Upper lobe of left lung (tissue), 6 donors: ENCODE data around the gene NUDT2. TPM values are rescaled to one million over a fixed set of nuclear protein-coding genes. Genes with fewer than 3 reads are reported as not detected.

Source experiments
- ATAC-seq, 2 donors: fragments of 200-7000 bp; cut with Tn5 transposase; one replicate each; pipeline ENCODE4 v1.9.1; 2022; ENCODE audit warnings: mild to moderate bottlenecking in 2 of 2, moderate library complexity in 2 of 2; ENCODE audit not compliant: low FRiP score in 2 of 2
- DNase-seq, 2 donors: peaks; one replicate each; pipeline ENCODE4 v3.0.0-alpha.2; 2019 to 2020
- H3K27ac ChIP-seq, 4 donors: fragments of 200-600 bp; sonication (generic); one replicate each; pipeline ENCODE4 v1.5.1; 2016 to 2019
- H3K27me3 ChIP-seq, 4 donors: fragments of 200-600 bp; sonication (generic); one replicate each; pipeline ENCODE4 v1.5.1; 2017 to 2019
- H3K36me3 ChIP-seq, 4 donors: fragments of 200-600 bp; sonication (generic); one replicate each; pipeline ENCODE4 v1.5.1; 2016 to 2019
- H3K4me1 ChIP-seq, 4 donors: fragments of 200-600 bp; sonication (generic); one replicate each; pipeline ENCODE4 v1.5.1; 2018 to 2019
- H3K4me3 ChIP-seq, 4 donors: fragments of 200-600 bp; sonication (generic); one replicate each; pipeline ENCODE4 v1.5.1; 2017 to 2019; ENCODE audit warnings: mild to moderate bottlenecking in 2 of 4, moderate library complexity in 1 of 4
- H3K9me3 ChIP-seq, 4 donors: fragments of 200-600 bp; sonication (generic); one replicate each; pipeline ENCODE4 v1.5.1; 2018 to 2019
- EP300 ChIP-seq, 4 donors: sonication (generic); formaldehyde crosslinking; IDR thresholded peaks; one replicate each; pipeline ENCODE4 v1.5.1; 2017; ENCODE audit warnings: antibody characterized with exemption in 4 of 4, control low read depth in 2 of 4
- POLR2A ChIP-seq, 4 donors: fragments of 450-650 bp; IDR thresholded peaks; one replicate each; pipeline ENCODE4 v1.5.1; 2016 to 2017; ENCODE audit warnings: antibody characterized with exemption in 4 of 4, mild to moderate bottlenecking in 2 of 4
- POLR2AphosphoS5 ChIP-seq, 2 donors: sonication (generic); formaldehyde crosslinking; IDR thresholded peaks; one replicate each; pipeline ENCODE4 v1.5.1; 2017; ENCODE audit warnings: antibody characterized with exemption in 2 of 2
- WGBS, 2 donors: methylation state at CpG; one replicate each; pipeline ENCODE4 v1.1.5; 2017 to 2018; 5-methylcytosine and 5-hydroxymethylcytosine counted together
- total RNA-seq, 6 donors: library from RNA; depleted of rRNA in 4 of 6; stranded (reverse); fragments of >200 nt in 4 of 6; gene quantifications; one replicate each; pipeline versions ENCODE4 v1.1.0 to v1.2.1, GENCODE V29; 2016 to 2021
- TF ChIP-seq, protein P1 (sequence below), 6 experiments: fragments of 450-650 bp in 4 of 6; fragments of 200-600 bp in 2 of 6; sonication (generic) in 2 of 6; IDR thresholded peaks; one replicate each; pipeline ENCODE4 v1.5.1; 2016 to 2019; ENCODE audit warnings: antibody characterized with exemption in 6 of 6
- donor health status: DM: no; HTN: no; CAD: no; lungs with moderate emphysema.
- donor health status: DM: no; HTN: yes; CAD: no; lungs with severe emphysema.

NUDT2 gene
- total RNA-seq, 6 donors from 2014 or later: 4.2 to 17.8 (median 11.2) TPM

GRCh38 chr9:34380034-34380510 lies 50.7 kb downstream of the NUDT2 start:
- ATAC-seq: no peak
- Histone ChIP-seq H3K9me3 (no peaks in the 10 kb centered on the region), H3K27ac (peak overlapping the region in 1 of 4 donors; percentile 6), H3K27me3 (no peaks in the 10 kb centered on the region), H3K4me3 (peak overlapping the region in 3 of 4 donors; percentile 49 to 53 (median 50)), H3K4me1 (peaks cover 27 to 46% (median 37%) of the 10 kb centered on the region in 4 donors), H3K36me3 (no peaks in the 10 kb centered on the region)
- TF ChIP-seq POLR2A (IDR thresholded peaks at IDR 0.05): no peak
- peak in 1 of 2 donors; percentile 82 for DNase-seq
- WGBS, 2 donors: 34 to 44% methylated on average over 24 of the region's 24 CpGs

DNA sequence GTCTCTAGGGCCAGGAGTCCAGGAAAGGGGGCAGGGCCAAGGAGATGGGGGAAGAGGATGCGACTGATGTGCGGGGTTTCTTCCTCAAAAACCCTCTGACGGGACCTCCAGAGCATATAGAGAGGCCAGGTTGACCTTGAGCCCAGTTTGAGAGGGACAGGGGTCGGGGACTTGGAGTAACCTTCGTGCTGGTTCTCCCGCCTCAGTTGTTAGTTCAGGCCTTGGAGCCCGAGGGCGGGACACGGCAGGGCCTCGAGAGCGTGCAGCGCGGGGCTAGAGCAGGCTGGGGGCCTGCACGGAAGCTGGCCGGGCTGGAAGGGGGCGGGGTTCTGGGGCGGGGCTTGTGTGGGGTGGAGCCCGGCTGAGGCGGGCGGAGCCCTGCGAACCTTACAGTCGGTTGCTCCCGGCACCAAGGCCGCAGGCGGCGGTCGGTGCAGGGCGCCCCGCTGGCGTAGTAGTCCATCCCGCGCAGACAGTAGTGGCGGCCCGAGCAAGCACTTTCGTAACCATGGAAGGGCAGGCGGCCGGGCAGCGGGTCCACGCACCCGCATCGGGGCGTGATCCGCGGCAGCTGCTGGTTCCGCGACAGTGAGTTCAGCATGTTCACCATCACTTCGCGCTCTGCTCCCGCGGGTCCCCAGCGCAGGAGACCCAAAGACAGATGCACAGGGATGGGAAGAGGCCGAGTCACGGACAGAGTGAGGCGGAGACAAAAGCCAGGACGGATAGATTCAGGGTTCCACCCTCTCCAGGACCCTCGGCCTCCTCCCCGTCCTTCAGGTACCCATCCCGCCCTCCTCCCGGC lies 51.3 kb downstream of the NUDT2 start:
- no peaks in the 10 kb centered on the region for H3K36me3 ChIP-seq
- H3K27ac ChIP-seq: peak overlapping the region in 2 of 4 donors; percentile 22 to 62
- DNase-seq (peak; percentile 82 to 94), ATAC-seq (peak; percentile 80 to 88)
- peak overlapping the region; percentile 49 to 53 (median 51) for H3K4me3 ChIP-seq
- H3K27me3 ChIP-seq: no peaks in the 10 kb centered on the region
- TF ChIP-seq, protein P1, sequence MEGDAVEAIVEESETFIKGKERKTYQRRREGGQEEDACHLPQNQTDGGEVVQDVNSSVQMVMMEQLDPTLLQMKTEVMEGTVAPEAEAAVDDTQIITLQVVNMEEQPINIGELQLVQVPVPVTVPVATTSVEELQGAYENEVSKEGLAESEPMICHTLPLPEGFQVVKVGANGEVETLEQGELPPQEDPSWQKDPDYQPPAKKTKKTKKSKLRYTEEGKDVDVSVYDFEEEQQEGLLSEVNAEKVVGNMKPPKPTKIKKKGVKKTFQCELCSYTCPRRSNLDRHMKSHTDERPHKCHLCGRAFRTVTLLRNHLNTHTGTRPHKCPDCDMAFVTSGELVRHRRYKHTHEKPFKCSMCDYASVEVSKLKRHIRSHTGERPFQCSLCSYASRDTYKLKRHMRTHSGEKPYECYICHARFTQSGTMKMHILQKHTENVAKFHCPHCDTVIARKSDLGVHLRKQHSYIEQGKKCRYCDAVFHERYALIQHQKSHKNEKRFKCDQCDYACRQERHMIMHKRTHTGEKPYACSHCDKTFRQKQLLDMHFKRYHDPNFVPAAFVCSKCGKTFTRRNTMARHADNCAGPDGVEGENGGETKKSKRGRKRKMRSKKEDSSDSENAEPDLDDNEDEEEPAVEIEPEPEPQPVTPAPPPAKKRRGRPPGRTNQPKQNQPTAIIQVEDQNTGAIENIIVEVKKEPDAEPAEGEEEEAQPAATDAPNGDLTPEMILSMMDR (IDR thresholded peaks at IDR 0.05): no peak
- TF ChIP-seq POLR2AphosphoS5 (IDR thresholded peaks at IDR 0.05) (peak in 1 of 2 donors; percentile 28), EP300 (IDR thresholded peaks at IDR 0.05) (no peak), POLR2A (IDR thresholded peaks at IDR 0.05) (peak in 1 of 4 donors; percentile 31)
- H3K9me3 ChIP-seq: no peaks in the 10 kb centered on the region
- H3K4me1 ChIP-seq: peaks cover 27 to 40% (median 33%) of the 10 kb centered on the region in 4 donors
- WGBS, 2 donors: 3 to 7% methylated on average over 42 to 48 of the region's 59 CpGs

DNA sequence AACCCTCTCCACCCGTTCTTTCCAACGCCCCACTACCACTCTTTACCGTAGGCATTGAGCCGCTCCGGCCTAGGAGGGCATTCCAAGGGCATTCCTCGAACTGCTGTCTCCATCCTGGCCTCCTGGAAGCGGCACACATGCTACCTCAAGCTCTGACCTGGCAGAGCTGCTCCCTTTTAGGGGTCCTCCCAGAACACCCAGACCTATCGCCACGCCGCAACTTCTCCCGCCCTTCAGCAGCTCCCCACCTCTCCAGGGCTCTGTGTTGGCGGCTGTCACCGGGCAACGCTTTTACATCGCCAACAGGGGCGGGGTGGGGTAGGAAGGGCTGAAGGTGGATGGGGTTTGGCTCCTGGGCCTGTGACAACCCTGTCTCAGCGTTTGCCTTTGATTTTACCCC lies 52.0 kb downstream of the NUDT2 start:
- DNase-seq: peak in 1 of 2 donors; percentile 15
- Histone ChIP-seq H3K27ac (peak overlapping the region in 1 of 4 donors; percentile 22), H3K27me3 (no peaks in the 10 kb centered on the region), H3K4me1 (peaks cover 23 to 33% (median 28%) of the 10 kb centered on the region in 4 donors), H3K9me3 (no peaks in the 10 kb centered on the region), H3K4me3 (peak overlapping the region in 3 of 4 donors; percentile 49 to 53 (median 50)), H3K36me3 (no peaks in the 10 kb centered on the region)
- no peak for ATAC-seq
- WGBS, 2 donors: 42 to 49% methylated on average over 16 to 17 of the region's 17 CpGs
- TF ChIP-seq EP300 (IDR thresholded peaks at IDR 0.05) (no peak), POLR2AphosphoS5 (IDR thresholded peaks at IDR 0.05) (peak in 1 of 2 donors; percentile 11)

GRCh38 chr9:34382054-34382453 lies 52.7 kb downstream of the NUDT2 start:
- WGBS, 2 donors: 93 to 100% methylated on average over 4 to 5 of the region's 5 CpGs

DNA sequence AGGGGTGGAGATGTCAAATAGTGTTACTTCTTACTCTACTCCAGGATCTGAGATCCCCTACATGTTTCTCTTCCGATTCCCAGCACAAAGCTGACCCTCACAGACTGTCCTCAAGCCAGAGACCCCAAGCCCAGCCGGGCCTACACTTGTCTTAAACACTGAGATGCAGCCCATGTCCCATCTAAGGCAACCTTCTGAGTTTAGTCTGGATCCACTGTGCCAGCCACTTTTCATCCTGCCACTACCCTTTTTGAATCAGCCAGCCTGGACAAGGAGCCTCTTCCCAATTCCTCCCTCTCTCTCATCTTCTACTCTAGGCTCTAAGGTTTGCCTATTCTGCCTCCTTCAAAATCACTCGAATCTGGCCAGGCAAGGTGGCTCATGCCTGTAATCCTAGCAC lies 53.5 kb downstream of the NUDT2 start:
- no peak overlapping the region for H3K4me3 ChIP-seq
- 84 to 91% methylated on average over 3 of the region's 3 CpGs for WGBS, 2 donors
- no peaks in the 10 kb centered on the region for H3K9me3 ChIP-seq
- no peak overlapping the region for H3K27ac ChIP-seq
- H3K36me3 ChIP-seq: no peaks in the 10 kb centered on the region
- ATAC-seq: no peak
- H3K27me3 ChIP-seq: no peaks in the 10 kb centered on the region
- H3K4me1 ChIP-seq: peaks cover 18 to 26% (median 21%) of the 10 kb centered on the region in 4 donors
- DNase-seq: no peak
- TF ChIP-seq POLR2A (IDR thresholded peaks at IDR 0.05) (no peak), POLR2AphosphoS5 (IDR thresholded peaks at IDR 0.05) (no peak), EP300 (IDR thresholded peaks at IDR 0.05) (no peak)
- TF ChIP-seq, protein P1 (IDR thresholded peaks at IDR 0.05): no peak

More at GRCh38 chr9:34382054-34382453, 52.7 kb downstream of the NUDT2 start:
- TF ChIP-seq POLR2A (IDR thresholded peaks at IDR 0.05) (no peak), EP300 (IDR thresholded peaks at IDR 0.05) (no peak), POLR2AphosphoS5 (IDR thresholded peaks at IDR 0.05) (no peak)
- TF ChIP-seq, protein P1 (IDR thresholded peaks at IDR 0.05): no peak
- Histone ChIP-seq H3K36me3 (no peaks in the 10 kb centered on the region), H3K27me3 (no peaks in the 10 kb centered on the region), H3K27ac (no peak overlapping the region), H3K9me3 (no peaks in the 10 kb centered on the region), H3K4me3 (no peak overlapping the region), H3K4me1 (peaks cover 22 to 31% (median 27%) of the 10 kb centered on the region in 4 donors)
- ATAC-seq: no peak
- DNase-seq: no peak
